ENCODE data around the gene NKD1.
"Not testable (repeated sequence)": the region's sequence is repeated elsewhere in the genome, so short reads cannot be mapped to it uniquely, and the experiment has no call there.

The NKD1 gene, protein sequence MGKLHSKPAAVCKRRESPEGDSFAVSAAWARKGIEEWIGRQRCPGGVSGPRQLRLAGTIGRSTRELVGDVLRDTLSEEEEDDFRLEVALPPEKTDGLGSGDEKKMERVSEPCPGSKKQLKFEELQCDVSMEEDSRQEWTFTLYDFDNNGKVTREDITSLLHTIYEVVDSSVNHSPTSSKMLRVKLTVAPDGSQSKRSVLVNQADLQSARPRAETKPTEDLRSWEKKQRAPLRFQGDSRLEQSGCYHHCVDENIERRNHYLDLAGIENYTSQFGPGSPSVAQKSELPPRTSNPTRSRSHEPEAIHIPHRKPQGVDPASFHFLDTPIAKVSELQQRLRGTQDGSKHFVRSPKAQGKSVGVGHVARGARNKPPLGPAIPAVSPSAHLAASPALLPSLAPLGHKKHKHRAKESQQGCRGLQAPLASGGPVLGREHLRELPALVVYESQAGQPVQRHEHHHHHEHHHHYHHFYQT

GRCh38 chr16:50548125-50548908 is at the start of gene NKD1:
TSS of gene NKD1 (plus strand) at chr16:50548396. CDS start at chr16:50548554, 158 bp downstream.
- DNase-seq (ENCODE audit: low read depth, low spot score), result no peak

DNA sequence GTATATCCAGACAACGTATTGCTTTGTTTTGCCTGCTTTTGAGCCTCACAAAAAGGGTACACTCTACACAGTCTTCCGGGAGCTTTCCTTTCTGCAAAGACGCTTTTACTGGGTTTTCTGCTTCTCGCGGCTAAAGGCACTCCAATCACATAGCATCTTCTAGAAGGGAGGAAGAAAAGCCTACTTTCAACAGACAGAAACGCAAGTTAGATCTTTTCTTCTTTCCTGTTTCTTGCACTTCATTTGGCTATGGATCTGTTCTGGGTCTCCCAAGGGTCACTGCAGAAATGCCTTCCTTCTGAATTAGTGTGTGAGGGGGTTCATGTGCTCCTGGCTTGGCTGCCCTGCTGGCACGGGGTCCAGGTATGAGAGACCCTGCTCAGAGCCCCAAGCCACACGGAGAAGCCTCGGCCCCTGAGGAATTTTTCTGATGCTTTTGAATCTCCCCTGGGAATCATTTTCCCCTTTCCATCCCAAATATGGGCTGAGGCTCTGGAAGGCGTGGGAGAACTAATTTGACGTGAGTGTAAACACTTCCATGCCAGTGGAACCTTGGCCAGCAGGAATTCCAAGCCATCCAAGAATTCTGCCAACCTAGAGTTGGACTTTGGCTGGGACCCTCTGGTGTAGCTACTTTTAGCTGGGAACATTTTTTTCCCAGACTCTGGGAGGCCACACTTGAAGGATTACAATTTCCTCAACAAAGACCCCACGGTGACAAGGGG is 49.6 kb upstream of the NKD1 start:
- DNase-seq (ENCODE audit: low read depth, low spot score), result no peak

- no peak for DNase-seq (ENCODE audit: low read depth, low spot score)
Measured at GRCh38 chr16:50499254-50499653, 48.9 kb upstream of the NKD1 start.

DNA sequence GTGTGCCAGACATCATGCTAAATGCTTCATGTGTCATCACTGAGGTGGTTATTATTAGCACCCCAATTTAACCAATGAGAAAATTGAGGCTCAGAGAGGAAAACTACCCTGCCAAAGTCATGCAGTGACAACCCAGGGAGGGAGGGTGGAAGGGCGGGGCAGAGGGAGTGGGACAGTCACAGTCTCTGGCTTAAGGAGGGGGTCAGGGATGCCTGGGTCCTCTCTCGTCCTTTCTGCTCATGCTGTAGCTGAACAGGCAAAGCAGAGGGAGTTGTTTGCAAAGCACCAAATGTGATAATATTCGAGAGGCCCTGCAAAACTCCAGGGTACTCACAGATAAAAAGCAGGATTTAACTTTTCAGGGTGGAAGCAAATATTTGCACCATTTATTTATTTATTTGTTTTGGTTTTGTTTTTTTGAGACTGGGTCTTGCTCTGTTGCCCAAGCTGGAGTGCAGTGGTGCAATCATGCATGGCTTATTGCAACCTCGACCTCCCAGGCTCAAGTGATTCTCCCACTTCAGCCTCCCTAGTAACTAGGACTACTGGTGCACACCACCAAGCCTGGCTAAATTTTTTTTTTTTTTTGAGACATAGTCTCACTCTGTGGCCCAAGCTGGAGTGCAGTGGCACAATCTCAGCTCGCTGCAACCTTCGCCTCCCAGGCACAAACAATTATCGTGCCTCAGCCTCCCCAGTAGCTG is 47.9 kb upstream of the NKD1 start:
- no peak for DNase-seq (ENCODE audit: low read depth, low spot score)

GRCh38 chr16:50501251-50501650 is 46.9 kb upstream of the NKD1 start:
- DNase-seq (ENCODE audit: low read depth, low spot score), result no peak

GRCh38 chr16:50501986-50502615 is 46.1 kb upstream of the NKD1 start:
- DNase-seq (ENCODE audit: low read depth, low spot score), result no peak

- DNase-seq (ENCODE audit: low read depth, low spot score), result no peak
Measured at GRCh38 chr16:50502616-50503011, 45.6 kb upstream of the NKD1 start.

DNA sequence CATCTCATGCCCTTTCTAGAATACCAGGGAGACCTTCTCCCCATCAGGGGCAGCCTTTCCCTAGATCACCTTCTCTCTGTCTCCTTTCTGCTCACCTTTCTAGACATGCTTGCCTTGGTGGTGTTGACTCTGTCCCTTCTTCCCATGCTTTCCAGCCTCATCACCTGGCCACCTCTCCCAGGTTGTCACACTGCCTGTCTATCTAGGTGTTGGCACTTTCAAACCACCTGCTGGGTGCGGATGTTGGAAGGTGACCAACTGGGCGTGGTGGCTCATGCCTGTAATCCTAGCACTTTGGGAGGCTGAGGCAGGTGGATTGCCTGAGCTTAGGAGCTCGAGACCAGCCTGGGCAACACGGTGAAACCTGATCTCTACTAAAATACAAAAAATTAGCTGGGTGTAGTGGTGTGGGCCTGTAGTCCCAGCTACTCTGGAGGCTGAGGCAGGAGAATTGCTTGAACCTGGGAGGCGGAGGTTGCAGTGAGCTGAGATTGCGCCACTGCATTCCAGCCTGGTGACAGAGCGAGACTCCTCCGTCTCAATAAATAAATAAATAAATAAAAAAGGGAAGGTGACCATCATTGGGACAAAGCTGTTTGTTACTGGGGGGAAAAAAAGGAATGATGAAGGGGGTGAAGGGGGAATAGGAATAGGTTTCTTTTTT is 44.2 kb upstream of the NKD1 start:
- DNase-seq (ENCODE audit: low read depth, low spot score), result not testable (repeated sequence)

DNA sequence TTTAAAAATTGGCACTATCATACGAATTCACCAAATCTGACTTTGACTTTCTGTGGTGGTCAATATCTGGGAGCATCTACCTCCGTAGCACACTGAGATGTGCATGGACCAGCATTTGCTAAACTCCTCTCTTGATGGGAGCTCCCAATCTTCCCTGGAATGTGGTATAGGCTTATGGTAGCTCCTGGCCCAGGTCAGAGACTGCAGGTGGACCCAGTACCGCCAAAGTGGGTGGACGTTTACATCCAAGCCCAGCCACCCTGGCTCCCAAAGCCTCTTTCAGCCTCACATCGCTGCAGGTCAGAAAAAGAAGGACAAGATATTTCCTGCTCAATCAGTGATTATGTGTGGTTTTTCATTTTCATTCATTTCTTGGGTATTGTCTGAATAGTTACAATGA is 43.1 kb upstream of the NKD1 start:
- DNase-seq (ENCODE audit: low read depth, low spot score), result no peak

DNA sequence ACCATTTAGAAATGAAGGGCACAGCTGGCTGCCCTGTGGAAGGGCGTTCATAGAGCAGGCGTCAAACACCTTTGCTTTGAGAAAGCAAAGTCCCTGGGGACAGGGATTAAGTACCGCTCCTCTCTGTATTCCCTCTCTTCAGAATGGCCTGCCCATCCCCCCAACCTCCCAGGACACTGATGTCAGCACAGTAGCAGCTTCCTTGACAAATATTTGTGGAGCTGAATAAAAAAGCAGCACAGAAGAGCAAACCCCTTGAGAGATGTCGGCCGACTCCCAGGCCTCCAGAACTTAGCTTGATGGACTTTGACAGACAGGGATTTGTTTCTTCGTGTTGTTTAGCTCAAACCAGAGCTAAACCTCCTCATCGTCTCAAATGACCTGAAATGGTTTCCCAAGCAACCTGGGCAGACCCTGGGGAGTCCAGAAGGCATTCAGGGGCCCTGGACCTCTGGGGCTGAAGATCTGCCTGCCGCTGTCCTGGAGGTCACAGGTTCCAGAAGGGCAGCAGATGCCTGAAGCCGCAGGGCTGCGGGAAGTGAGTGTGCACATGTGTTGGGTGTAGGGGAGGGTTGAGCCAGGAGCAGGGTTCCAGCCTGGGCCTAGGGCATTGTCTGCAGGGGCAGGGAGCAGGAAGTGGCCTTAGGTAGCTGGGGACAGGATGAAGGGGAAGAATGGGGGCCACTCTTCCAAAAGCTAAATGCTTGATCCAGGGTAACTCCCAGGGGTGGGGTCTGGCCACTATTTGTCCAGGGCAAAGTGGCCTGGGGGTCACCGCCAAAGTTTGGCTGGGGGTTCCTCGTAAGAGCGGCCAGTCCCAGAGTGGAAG is 42.3 kb upstream of the NKD1 start:
- DNase-seq (ENCODE audit: low read depth, low spot score), result no peak

DNA sequence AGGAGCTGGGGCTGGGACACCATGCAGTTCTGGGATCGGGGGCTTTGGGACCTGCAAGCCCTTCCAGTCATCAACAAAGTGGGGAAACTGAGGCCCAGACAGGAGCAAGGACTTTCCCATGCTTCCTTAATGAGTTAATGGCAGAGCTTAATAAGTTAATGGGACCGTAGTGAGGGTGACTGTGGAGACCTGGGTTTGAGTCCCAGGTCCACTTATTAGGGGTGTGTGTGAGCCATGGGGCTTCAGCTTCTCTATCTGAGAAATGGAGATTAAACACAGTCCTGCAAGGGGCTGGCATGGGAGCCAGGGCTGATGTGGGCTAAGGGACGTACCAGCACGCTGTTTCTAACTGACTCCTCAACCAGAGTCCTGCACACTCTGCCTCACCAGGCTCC is 41.7 kb upstream of the NKD1 start:
- no peak for DNase-seq (ENCODE audit: low read depth, low spot score)

DNA sequence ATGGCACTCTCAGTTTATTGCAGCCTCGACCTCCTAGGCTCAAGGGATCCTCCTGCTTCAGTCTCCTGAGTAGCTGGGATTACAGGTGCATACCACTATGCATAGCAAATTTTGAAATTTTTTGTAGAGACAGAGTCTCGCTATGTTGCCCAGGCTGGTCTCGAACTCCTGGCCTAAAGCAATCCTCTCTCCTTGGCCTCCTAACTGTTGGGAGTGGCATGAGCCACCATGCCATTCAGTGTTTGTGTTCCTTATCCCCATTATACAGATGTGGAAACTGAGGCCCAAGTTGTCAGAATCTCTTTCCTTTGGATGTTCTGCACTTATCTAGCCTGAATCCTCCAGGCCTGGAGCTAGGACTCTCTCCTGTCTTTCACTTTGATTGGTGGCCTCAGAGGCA is 40.8 kb upstream of the NKD1 start:
- no peak for DNase-seq (ENCODE audit: low read depth, low spot score)

DNA sequence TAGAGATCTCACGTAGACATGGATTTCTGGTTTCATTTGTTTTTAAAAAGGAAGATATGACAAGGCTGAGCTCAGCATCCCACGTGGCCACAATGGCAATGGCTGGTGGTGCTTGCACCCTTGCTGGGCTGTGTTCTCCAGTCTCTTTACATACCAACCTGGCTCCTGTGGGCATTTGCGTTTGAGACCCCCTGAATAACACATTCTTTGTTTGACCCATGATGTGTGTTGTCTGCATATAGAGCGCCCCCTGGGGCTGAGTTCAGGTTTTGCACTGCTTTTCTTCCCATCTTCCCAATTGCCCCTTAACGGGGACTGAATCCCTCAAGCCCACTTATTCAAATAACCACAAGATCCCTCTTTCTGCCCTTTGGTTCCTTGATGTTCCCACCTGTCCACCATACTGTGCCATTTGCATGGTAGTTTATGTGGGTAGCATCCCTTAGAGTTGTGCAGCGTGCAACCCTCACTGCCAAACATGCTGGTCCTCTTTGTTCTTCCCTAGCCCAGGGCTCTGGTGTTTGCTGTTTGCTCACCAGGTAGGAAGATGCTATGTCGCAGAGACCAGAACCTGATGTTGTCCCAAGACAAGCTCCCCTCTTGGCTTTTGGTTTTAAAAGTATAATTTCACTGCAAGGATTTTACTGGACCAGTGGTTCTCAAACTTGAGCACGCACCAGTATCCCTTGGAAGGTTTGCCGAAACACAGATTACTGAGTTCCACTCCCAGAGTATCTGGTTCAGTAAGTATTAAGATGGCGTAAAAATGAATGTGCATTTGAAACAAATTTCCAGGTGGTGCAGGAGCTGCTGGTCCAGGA is 38.5 kb upstream of the NKD1 start:
- peak; percentile 20 for DNase-seq (ENCODE audit: low read depth, low spot score)

- no peak for DNase-seq (ENCODE audit: low read depth, low spot score)
Measured at GRCh38 chr16:50515218-50515617, 33.0 kb upstream of the NKD1 start.

DNA sequence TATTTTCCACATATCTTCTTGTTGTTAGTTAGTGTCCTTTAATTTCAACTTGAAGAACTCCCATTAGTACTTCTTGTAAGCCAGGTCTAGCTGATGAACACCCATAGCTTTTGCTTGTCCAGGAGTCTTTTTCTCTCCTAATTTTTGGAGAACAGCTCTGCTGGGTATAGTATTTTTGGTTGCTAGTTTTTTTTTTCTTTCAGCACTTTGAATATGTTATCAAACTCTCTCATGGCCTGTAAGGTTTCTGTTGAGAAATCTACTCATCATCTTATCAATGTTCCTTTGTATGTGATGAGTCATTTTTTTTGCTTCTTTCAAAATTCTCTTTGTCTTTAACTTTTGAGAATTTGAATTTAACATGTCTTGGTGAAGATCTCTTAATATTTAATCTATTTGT is 31.8 kb upstream of the NKD1 start:
- no peak for DNase-seq (ENCODE audit: low read depth, low spot score)

- DNase-seq (ENCODE audit: low read depth, low spot score), result no peak
Measured at GRCh38 chr16:50516890-50517289, 31.3 kb upstream of the NKD1 start.

GRCh38 chr16:50517450-50518252 is 30.5 kb upstream of the NKD1 start:
- DNase-seq (ENCODE audit: low read depth, low spot score), result no peak

GRCh38 chr16:50519001-50519400 is 29.2 kb upstream of the NKD1 start:
- DNase-seq (ENCODE audit: low read depth, low spot score), result no peak

Data from iPS DF 19.7 (cell line).